ENCODE results near the gene RALGPS2.

RALGPS2 gene

GRCh38 chr1:178868706-178869105 is 143.7 kb downstream of the RALGPS2 start:
- TF ChIP-seq POLR2AphosphoS5 (IDR thresholded peaks at IDR 0.05; ENCODE audit: low read depth, low read length) (no peak), POU2F2 (IDR thresholded peaks at IDR 0.05; ENCODE audit: low read depth, low read length) (no peak), POLR2A (IDR thresholded peaks at IDR 0.05; ENCODE audit: low read depth, low read length) (no peak), SPI1 (IDR thresholded peaks at IDR 0.05; ENCODE audit: low read depth, low read length) (no peak), PAX5 (IDR thresholded peaks at IDR 0.05; ENCODE audit: insufficient read depth, low read length, severe bottlenecking) (no peak), TAF1 (IDR thresholded peaks at IDR 0.05; ENCODE audit: low read depth, low read length) (no peak)
- DNase-seq (ENCODE audit: insufficient read length, low spot score) = no peak
- no peak for FAIRE-seq

DNA sequence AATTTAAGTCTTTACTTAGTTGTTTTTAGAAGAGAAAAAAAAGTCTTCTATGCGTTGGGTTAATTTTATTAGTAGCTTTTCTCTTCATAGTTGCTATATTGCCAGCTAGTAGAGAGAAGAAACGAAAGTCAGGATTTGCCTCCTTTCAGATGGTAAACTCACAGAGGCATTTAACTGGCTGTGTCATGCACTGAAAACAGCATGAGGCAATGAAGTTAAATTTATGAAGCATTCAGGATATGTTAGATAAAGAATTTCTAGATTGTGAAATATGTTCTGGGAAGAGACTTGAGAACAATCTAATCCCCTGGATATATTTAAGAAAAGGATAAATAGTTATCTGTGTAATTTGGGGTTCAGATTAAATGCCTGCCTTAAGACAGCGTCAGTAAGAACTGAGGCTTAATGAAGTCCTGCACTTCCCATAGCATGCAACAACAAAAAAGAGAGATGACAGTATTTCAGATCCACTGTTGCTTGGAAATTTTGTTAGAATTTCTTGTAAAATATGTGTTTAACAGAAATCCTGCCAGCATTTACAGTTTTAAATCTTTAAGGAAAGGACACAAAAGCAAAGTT is 144.2 kb downstream of the RALGPS2 start:
- DNase-seq (ENCODE audit: insufficient read length, low spot score) (no peak), FAIRE-seq (no peak)
- TF ChIP-seq POLR2AphosphoS5 (IDR thresholded peaks at IDR 0.05; ENCODE audit: low read depth, low read length) (no peak), SPI1 (IDR thresholded peaks at IDR 0.05; ENCODE audit: low read depth, low read length) (no peak), PAX5 (IDR thresholded peaks at IDR 0.05; ENCODE audit: insufficient read depth, low read length, severe bottlenecking) (no peak), POU2F2 (IDR thresholded peaks at IDR 0.05; ENCODE audit: low read depth, low read length) (no peak), TAF1 (IDR thresholded peaks at IDR 0.05; ENCODE audit: low read depth, low read length) (no peak), POLR2A (IDR thresholded peaks at IDR 0.05; ENCODE audit: low read depth, low read length) (no peak)

- TF ChIP-seq POLR2AphosphoS5 (IDR thresholded peaks at IDR 0.05; ENCODE audit: low read depth, low read length) (no peak), POU2F2 (IDR thresholded peaks at IDR 0.05; ENCODE audit: low read depth, low read length) (no peak), SPI1 (IDR thresholded peaks at IDR 0.05; ENCODE audit: low read depth, low read length) (no peak), POLR2A (IDR thresholded peaks at IDR 0.05; ENCODE audit: low read depth, low read length) (no peak), TAF1 (IDR thresholded peaks at IDR 0.05; ENCODE audit: low read depth, low read length) (no peak), PAX5 (IDR thresholded peaks at IDR 0.05; ENCODE audit: insufficient read depth, low read length, severe bottlenecking) (no peak)
- FAIRE-seq (no peak), DNase-seq (ENCODE audit: insufficient read length, low spot score) (no peak)
Measured at GRCh38 chr1:178870221-178870620, 145.2 kb downstream of the RALGPS2 start.

DNA sequence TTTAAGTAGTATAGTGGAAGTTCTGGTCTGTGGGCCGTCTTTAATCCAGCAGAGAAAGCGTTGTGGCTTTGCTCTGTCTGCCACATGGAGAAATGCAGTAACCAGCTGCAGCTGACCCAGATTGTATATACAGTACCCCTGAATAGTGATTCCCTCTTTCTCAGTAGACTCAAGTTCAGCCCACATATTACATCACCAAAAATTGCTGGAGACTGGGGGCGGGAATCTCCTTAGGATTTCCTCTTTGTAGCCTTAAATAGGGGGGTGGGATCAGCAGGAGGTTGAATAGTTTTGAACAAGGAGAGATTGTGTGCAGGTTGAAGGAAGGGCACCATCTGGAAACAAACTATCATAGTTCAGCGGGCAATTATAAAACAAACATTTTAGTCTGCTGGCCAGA is 145.9 kb downstream of the RALGPS2 start, which contains the start of gene ANGPTL1:
Gene ANGPTL1 (minus strand): TSS at position 134 of the 400 bp plus-strand sequence. CDS start 5,301 bp downstream, outside the sequence.
- FAIRE-seq = no peak
- TF ChIP-seq POLR2AphosphoS5 (IDR thresholded peaks at IDR 0.05; ENCODE audit: low read depth, low read length) = no peak
- TF ChIP-seq POLR2A (IDR thresholded peaks at IDR 0.05; ENCODE audit: low read depth, low read length) = no peak
- no peak for TF ChIP-seq SPI1 (IDR thresholded peaks at IDR 0.05; ENCODE audit: low read depth, low read length)
- TF ChIP-seq TAF1 (IDR thresholded peaks at IDR 0.05; ENCODE audit: low read depth, low read length) = no peak
- TF ChIP-seq PAX5 (IDR thresholded peaks at IDR 0.05; ENCODE audit: insufficient read depth, low read length, severe bottlenecking) = no peak
- no peak for TF ChIP-seq POU2F2 (IDR thresholded peaks at IDR 0.05; ENCODE audit: low read depth, low read length)
- DNase-seq (ENCODE audit: insufficient read length, low spot score) = no peak

GRCh38 chr1:178871551-178872320 is 146.7 kb downstream of the RALGPS2 start:
- DNase-seq (ENCODE audit: insufficient read length, low spot score) = no peak
- TF ChIP-seq POU2F2 (IDR thresholded peaks at IDR 0.05; ENCODE audit: low read depth, low read length) (no peak), PAX5 (IDR thresholded peaks at IDR 0.05; ENCODE audit: insufficient read depth, low read length, severe bottlenecking) (no peak), POLR2A (IDR thresholded peaks at IDR 0.05; ENCODE audit: low read depth, low read length) (no peak), TAF1 (IDR thresholded peaks at IDR 0.05; ENCODE audit: low read depth, low read length) (no peak), SPI1 (IDR thresholded peaks at IDR 0.05; ENCODE audit: low read depth, low read length) (no peak), POLR2AphosphoS5 (IDR thresholded peaks at IDR 0.05; ENCODE audit: low read depth, low read length) (no peak)
- no peak for FAIRE-seq

- FAIRE-seq = no peak
- no peak for DNase-seq (ENCODE audit: insufficient read length, low spot score)
- TF ChIP-seq POLR2A (IDR thresholded peaks at IDR 0.05; ENCODE audit: low read depth, low read length) (no peak), TAF1 (IDR thresholded peaks at IDR 0.05; ENCODE audit: low read depth, low read length) (no peak), PAX5 (IDR thresholded peaks at IDR 0.05; ENCODE audit: insufficient read depth, low read length, severe bottlenecking) (no peak), POLR2AphosphoS5 (IDR thresholded peaks at IDR 0.05; ENCODE audit: low read depth, low read length) (no peak)
Measured at GRCh38 chr1:178874966-178875365, 149.9 kb downstream of the RALGPS2 start.

GRCh38 chr1:178875936-178876335 is 150.9 kb downstream of the RALGPS2 start:
- no peak for FAIRE-seq
- TF ChIP-seq PAX5 (IDR thresholded peaks at IDR 0.05; ENCODE audit: insufficient read depth, low read length, severe bottlenecking) (no peak), POLR2AphosphoS5 (IDR thresholded peaks at IDR 0.05; ENCODE audit: low read depth, low read length) (no peak), POU2F2 (IDR thresholded peaks at IDR 0.05; ENCODE audit: low read depth, low read length) (no peak), TAF1 (IDR thresholded peaks at IDR 0.05; ENCODE audit: low read depth, low read length) (no peak), POLR2A (IDR thresholded peaks at IDR 0.05; ENCODE audit: low read depth, low read length) (no peak), SPI1 (IDR thresholded peaks at IDR 0.05; ENCODE audit: low read depth, low read length) (no peak)
- no peak for DNase-seq (ENCODE audit: insufficient read length, low spot score)

- FAIRE-seq (no peak), DNase-seq (ENCODE audit: insufficient read length, low spot score) (no peak)
- no peak for TF ChIP-seq POLR2A (IDR thresholded peaks at IDR 0.05; ENCODE audit: low read depth, low read length)
- TF ChIP-seq POLR2AphosphoS5 (IDR thresholded peaks at IDR 0.05; ENCODE audit: low read depth, low read length) = no peak
- no peak for TF ChIP-seq TAF1 (IDR thresholded peaks at IDR 0.05; ENCODE audit: low read depth, low read length)
- TF ChIP-seq SPI1 (IDR thresholded peaks at IDR 0.05; ENCODE audit: low read depth, low read length) = no peak
Measured at GRCh38 chr1:178877896-178878295, 152.9 kb downstream of the RALGPS2 start.

DNA sequence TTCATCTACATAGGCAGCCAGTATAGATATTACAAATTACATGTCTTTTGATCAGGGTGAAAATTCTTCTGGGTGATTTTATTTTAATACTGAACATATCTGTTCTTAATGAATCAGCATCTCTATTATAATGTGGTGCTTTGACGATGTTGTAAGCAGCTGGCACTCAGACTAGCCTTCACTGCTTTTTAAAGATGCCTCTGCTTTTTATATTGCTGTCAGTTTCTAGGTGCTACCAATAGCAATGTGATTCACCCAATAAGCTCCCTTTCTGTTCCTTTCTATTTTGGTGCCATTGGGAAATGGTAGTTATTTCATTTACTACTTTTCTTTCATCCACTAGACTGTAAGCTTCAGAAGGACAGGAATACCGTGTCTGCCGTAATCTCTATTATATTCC is 156.9 kb downstream of the RALGPS2 start:
- TF ChIP-seq SPI1 (IDR thresholded peaks at IDR 0.05; ENCODE audit: low read depth, low read length) = no peak
- TF ChIP-seq PAX5 (IDR thresholded peaks at IDR 0.05; ENCODE audit: insufficient read depth, low read length, severe bottlenecking) = no peak
- TF ChIP-seq POU2F2 (IDR thresholded peaks at IDR 0.05; ENCODE audit: low read depth, low read length) = no peak
- no peak for TF ChIP-seq POLR2A (IDR thresholded peaks at IDR 0.05; ENCODE audit: low read depth, low read length)
- TF ChIP-seq POLR2AphosphoS5 (IDR thresholded peaks at IDR 0.05; ENCODE audit: low read depth, low read length) = no peak
- TF ChIP-seq TAF1 (IDR thresholded peaks at IDR 0.05; ENCODE audit: low read depth, low read length) = no peak
- DNase-seq (ENCODE audit: insufficient read length, low spot score) (no peak), FAIRE-seq (no peak)
